ENCODE results near the gene PRICKLE3. TPM values are rescaled to one million over a fixed set of nuclear protein-coding genes. Genes with fewer than 3 reads are reported as not detected.

PRICKLE3 gene
- total RNA-seq, 1 experiment from 2014 or later, result 7.2 TPM

Other genes with a start within 250 kb of the PRICKLE3 start
- 24.6 and 28.7 TPM in 2 replicates for gene OTUD5, start 228.8 kb downstream of the PRICKLE3 start, total RNA-seq (2014; rRNA removed; shearing (Covaris generic))
- 0.59 and 1.4 TPM in 2 replicates for gene KCND1, start 214.5 kb downstream of the PRICKLE3 start, total RNA-seq (2014; rRNA removed; shearing (Covaris generic))
- 17.7 and 18.3 TPM in 2 replicates for gene GRIPAP1, start 184.1 kb downstream of the PRICKLE3 start, total RNA-seq (2014; rRNA removed; shearing (Covaris generic))
- 46.8 and 49.0 TPM in 2 replicates for gene TFE3, start 143.0 kb downstream of the PRICKLE3 start, total RNA-seq (2014; rRNA removed; shearing (Covaris generic))
- 0.72 and 1.1 TPM in 2 replicates for gene CCDC120, start 127.4 kb downstream of the PRICKLE3 start, total RNA-seq (2014; rRNA removed; shearing (Covaris generic))
- 19.9 and 21.1 TPM in 2 replicates for gene PRAF2, start 112.4 kb downstream of the PRICKLE3 start, total RNA-seq (2014; rRNA removed; shearing (Covaris generic))
- gene WDR45, start 106.5 kb downstream of the PRICKLE3 start, total RNA-seq (2014; rRNA removed; shearing (Covaris generic)), result 65.5 and 76.1 TPM in 2 replicates
- 39.6 and 47.1 TPM in 2 replicates for gene GPKOW, start 62.6 kb downstream of the PRICKLE3 start, total RNA-seq (2014; rRNA removed; shearing (Covaris generic))
- gene MAGIX, start 23.6 kb downstream of the PRICKLE3 start, total RNA-seq (2014; rRNA removed; shearing (Covaris generic)), result 1.9 and 2.4 TPM in 2 replicates
- gene PLP2, start 14.5 kb downstream of the PRICKLE3 start, total RNA-seq (2014; rRNA removed; shearing (Covaris generic)), result 333 and 417 TPM in 2 replicates
- gene SYP, start 13.8 kb upstream of the PRICKLE3 start, total RNA-seq (2014; rRNA removed; shearing (Covaris generic)), result 0.36 and 0.59 TPM in 2 replicates
- gene CACNA1F, start 47.0 kb upstream of the PRICKLE3 start, total RNA-seq (2014; rRNA removed; shearing (Covaris generic)), result not detected in 2 replicates
- gene CCDC22, start 49.1 kb upstream of the PRICKLE3 start, total RNA-seq (2014; rRNA removed; shearing (Covaris generic)), result 22.7 and 29.4 TPM in 2 replicates
- not detected in 2 replicates for gene FOXP3, start 78.3 kb upstream of the PRICKLE3 start, total RNA-seq (2014; rRNA removed; shearing (Covaris generic))
- 2.3 and 2.9 TPM in 2 replicates for gene PPP1R3F, start 83.4 kb upstream of the PRICKLE3 start, total RNA-seq (2014; rRNA removed; shearing (Covaris generic))
- not detected in 2 replicates for gene GAGE10, start 117.3 kb upstream of the PRICKLE3 start, total RNA-seq (2014; rRNA removed; shearing (Covaris generic))
- gene GAGE12J, start 135.7 kb upstream of the PRICKLE3 start, total RNA-seq (2014; rRNA removed; shearing (Covaris generic)), result not detected in 2 replicates
- 1.4 and 1.8 TPM in 2 replicates for gene GAGE13, start 145.2 kb upstream of the PRICKLE3 start, total RNA-seq (2014; rRNA removed; shearing (Covaris generic))

Data from RPMI7951 (cell line).